NCI-H2227 (cell line): ENCODE data around the gene SESN1.

Source experiments
- DNase-seq: peaks from one replicate; lab custom pipeline; 2025; ENCODE audit not compliant: unreplicated experiment; lab: John Stamatoyannopoulos, UW

The SESN1 gene

DNA sequence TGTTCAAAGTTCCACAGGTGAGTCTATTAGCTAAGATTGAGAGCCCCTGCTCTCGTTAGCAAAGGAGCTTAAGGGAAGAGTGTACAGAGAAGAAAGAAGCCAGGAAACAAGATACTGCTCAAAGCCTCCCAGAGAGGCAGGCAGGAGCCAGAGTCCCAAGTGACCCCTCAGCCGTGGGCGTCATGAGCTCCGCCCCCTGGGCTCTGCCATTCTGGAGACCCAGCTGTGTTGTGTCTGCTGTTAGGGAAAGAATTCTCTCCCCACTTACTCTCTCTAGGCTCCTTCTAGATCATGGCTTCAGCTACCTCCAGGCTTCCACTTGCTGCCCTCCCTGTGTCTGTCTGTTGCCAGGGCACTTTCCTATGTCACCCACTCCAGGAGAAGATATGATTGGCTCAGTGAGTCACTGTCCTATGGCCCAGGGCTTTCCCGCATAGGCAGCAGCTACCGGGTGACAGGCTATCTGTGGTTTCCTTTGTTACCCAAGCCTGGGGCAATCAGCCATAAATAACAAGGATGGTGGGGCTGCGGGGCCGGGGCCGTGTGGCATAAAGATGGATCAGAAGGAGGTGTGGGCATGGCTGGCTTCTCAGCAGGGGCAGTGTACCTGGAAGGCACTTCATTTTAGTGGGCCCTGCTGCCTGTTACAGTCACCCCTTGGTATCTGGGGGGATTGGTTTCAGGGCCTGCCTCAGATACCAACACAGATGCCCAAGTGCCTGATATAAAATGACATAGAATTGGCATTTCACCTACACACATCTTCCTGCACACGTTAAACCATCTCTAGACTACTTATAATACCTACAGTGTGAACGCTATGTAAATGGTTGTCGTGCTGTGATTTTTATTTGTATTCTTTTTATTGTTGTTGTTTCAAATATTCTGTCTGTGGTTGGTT, 127.5 kb downstream of the SESN1 start:
- peak; percentile 51 for DNase-seq

GRCh38 chr6:108966251-108966650, 128.4 kb downstream of the SESN1 start:
- DNase-seq = no peak

DNA sequence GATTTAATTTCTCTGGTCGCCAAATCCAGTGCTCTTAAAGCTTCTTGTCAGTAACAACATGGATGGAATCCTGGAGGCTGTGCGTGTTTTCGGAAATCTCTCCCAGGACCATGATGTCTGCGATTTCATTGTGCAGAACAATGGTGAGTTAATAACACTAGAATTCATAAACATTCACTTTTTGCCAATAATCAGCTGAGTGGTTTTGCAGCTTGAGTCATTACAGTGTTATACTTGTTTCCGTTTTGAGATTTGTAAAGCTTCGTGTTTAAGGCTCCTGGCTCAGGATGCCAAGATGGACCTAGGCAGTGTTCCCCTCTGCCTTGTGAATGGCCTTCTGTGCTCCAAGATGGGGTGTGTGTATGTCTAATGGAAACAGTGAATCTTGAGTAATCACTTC, 132.7 kb downstream of the SESN1 start:
- no peak for DNase-seq

GRCh38 chr6:108961077-108961476, 133.6 kb downstream of the SESN1 start:
- no peak for DNase-seq

DNA sequence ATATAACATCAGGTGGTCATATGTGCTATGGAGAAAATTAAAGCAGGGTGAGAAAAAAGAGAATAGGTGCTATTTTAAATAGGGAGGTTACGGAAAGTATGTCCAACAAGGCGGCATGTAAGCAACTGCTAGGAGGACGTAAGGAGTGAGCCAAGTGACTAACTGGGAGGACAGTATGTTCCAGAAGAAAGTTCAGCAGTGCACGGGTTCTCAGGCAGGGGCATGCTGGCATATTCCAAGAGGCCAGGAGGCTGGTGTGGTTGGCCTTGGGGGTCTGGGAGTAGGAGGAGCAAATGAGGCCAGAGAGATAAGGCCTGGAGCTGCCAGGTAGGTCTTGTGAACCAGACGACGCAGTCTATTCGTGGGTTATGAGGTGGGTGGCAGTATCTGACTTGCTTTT, 134.0 kb downstream of the SESN1 start:
- DNase-seq = no peak

DNA sequence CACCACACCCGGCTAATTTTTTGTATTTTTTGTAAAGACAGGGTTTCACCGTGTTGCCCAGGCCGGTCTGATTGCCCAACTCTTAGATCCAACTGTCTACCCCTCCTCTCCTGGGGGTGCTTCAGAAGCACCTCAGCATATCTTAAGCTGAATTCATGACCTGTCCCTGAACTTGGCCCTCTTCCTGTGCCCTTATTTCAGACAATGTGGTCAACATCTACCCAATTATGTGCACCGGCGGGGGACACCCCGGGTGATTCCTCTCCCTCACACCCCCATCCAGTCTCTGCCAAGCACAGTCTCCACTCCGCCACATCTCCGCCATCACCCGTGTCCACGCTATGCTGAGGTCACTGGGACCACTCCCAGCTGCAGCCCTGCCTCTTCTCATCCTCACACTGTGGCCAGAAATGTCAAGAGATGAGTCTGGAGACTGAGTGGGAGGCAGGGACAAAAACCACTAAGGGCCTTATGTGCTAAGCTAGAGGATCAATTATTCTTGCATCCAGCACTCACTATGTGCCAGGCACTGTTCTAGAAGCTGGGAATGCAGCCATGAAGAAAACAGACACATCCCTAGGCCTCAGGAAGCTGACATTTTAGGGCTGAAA, 134.6 kb downstream of the SESN1 start:
- no peak for DNase-seq

- DNase-seq = no peak
Observed at GRCh38 chr6:108958900-108959770, 135.5 kb downstream of the SESN1 start.

GRCh38 chr6:108957221-108957620, 137.4 kb downstream of the SESN1 start:
- no peak for DNase-seq

DNA sequence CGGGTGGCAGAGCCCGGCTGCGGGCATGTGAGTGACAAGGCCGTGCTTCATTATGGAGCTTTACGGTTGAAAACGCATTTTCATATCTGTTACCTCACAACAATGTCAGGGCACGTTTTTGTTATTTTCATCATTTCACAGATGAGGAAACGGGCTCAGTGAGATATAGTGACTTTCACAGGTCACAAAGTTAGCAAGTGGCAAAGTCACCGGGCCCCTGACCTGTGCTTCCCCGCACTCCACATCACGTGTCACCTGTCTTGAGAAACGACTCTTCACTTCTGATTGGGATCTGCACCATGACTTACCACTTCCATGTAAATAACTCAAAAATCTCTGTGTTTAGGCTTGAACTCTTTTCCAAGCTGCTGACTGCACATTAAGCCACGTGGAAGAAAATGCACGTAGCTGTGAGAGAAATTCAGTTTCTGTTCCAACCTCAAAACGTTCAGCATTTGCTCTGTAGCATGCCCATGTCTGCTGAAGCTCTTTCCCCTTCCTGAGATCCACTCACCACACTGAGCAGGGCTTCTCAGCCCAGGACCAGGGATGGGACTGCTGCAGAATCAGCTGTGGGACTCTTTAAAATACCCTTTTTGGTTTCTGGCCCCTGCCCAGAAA, 139.2 kb downstream of the SESN1 start:
- DNase-seq = no peak

GRCh38 chr6:108953681-108954080, 141.0 kb downstream of the SESN1 start:
- no peak for DNase-seq

- DNase-seq = no peak
Observed at GRCh38 chr6:108952776-108953486, 141.7 kb downstream of the SESN1 start.

DNA sequence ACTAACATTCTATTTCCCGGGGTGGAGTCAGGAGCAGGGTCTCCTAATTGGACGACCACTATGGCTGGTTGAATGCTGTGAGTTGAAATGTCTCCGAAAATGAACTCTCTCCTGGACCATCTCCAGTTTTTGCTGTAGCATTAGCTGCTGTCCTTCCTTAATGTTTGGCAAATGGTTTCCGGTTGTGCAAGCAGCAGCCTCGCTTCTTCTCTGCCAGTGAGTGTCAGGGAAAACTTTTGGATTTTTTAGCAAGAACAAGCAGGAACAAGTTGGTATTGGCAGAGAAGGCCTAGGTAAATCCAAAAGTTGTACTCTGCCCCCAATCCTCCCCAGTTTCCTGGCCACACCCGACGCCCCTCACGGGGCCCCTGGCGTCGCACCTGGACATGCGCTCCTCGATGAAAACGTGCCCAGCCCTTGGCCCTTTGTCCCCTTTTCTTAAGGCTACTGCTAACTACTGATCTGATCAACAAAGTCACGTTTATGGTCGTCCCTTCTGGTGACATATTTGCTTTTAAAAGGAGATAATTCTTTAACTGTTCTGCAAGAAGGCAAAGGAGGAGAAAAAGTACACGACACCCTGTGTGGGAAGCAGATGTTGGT, 143.2 kb downstream of the SESN1 start:
- no peak for DNase-seq

GRCh38 chr6:108948181-108948661, 146.4 kb downstream of the SESN1 start:
- DNase-seq = no peak

DNA sequence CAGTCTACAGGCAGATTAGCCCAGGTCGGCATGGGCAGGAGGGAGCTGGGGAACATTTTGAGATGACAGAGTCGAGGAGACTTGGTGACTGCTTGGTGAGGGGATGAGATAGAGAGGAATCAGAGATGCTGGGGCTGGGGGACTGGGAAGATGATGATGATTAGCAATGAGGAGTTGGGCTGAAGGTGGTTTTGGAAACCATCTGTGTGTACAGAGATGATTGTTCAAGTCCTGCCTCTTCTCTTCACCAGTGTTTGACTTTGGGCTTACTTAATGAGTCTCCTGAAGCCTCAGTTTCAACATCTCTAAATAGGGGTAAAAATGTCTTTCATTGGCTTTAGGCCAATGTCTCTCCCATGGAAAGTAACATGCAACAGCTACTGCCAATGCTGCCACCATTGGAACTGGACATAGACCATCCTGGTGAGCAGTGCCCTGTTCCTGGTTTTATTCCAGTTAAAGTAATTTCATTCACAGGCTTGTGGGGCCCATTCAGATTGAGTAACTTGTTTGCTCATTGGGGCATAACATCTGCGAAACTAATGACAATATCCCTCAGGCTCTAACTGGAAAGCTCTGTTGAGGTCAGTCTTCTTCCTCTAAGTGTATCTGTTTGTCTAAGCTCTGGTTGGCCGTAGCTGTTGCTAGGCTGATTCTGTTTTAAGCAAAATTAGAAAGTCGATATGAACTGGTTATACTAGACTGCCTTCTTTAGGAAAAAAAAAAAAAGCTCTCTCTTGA, 147.4 kb downstream of the SESN1 start:
- no peak for DNase-seq

- DNase-seq = no peak
Observed at GRCh38 chr6:108946695-108947094, 148.0 kb downstream of the SESN1 start.

- no peak for DNase-seq
Observed at GRCh38 chr6:108945681-108946159, 148.9 kb downstream of the SESN1 start.

DNA sequence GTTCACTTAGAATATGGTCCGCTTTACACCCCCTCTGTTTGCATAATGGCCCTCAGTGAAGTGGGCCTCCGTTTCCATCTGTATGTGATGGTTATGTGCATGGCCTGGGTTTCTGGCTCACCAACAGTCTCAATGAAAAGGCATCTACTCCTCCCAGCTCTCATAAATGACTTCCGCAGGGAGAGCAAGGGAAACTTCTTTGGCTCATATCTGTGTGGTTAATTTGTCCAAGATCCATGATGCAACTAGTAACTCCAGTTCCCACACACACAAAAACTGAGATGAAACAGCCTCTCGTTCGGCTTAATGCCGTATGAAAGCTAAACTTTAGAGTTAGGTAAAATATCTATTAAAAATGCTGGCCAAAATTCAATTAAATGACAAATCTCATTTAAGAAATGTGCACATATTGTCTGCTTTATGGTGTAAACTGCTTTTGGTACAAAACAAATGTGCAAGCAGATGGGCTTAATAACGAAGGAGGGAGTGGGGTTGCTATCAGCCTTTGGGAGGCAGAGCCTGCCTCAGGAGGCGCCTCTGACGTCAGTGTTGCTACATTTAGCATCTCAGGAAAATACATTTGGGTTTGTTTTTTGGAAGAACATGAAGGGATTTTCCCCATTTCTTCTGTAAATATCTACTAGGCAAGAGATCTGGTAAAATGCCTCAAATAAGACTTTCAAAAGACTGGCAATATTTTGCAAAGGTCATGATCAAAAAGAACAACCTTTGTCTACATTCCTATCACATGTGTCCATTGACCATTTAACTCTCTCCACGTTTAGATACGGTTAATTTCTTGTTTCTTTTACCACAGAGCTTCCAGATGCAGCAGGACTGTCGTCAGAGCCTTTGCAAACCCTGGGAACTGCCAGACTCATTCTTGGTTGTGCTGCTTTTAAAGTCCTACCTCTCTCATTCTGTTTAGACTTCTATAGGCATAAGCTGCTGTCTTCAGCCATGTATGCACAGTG, 149.7 kb downstream of the SESN1 start:
- DNase-seq = no peak

- DNase-seq = no peak
Observed at GRCh38 chr6:108944071-108944470, 150.6 kb downstream of the SESN1 start.
